B cell (primary cell): ENCODE measurements around the gene GIPR. TPM values are rescaled to one million over a fixed set of nuclear protein-coding genes. Genes with fewer than 3 reads are reported as not detected.

Experiments
- ATAC-seq: fragments of 200-7000 bp; cut with Tn5 transposase; one replicate; pipeline ENCODE4 v1.10.0; 2021; ENCODE audit warnings: low read depth, mild to moderate bottlenecking, moderate number of reproducible peaks, moderate library complexity
- CTCF ChIA-PET: fragments of 350-600 bp; sonication (Branson Sonifier 250); formaldehyde crosslinking; loops from one replicate; lab custom pipeline; 2021; ENCODE audit warnings: antibody characterized with exemption, inconsistent platforms; lab: Charles Lee
- POLR2A ChIA-PET: fragments of 350-600 bp; sonication (Branson Sonifier 250); formaldehyde crosslinking; loops from one replicate; lab custom pipeline; 2021; ENCODE audit warnings: antibody characterized with exemption; lab: Charles Lee
- DNase-seq: peaks from one replicate; pipeline ENCODE4 v3.0.0; 2013
- H2AFZ ChIP-seq: 2 replicates; pipeline ENCODE4 v1.6.1; 2012; ENCODE audit warnings: mild to moderate bottlenecking, low read depth, low read length; ENCODE audit not compliant: insufficient read depth, poor library complexity, severe bottlenecking
- H3K27ac ChIP-seq, 2 donors: 1 replicate in 1 of 2; 2 replicates in 1 of 2; pipeline ENCODE4 v1.5.1; 2012 to 2013; ENCODE audit warnings: low read length in 2 of 2, mild to moderate bottlenecking in 2 of 2, moderate library complexity in 1 of 2
- H3K27me3 ChIP-seq, 4 experiments: fragments of 200-600 bp in 1 of 4; sonication (generic) in 1 of 4; replicated peaks in 1 of 4; 1 replicate in 2 of 4; 2 replicates in 2 of 4; pipeline versions ENCODE4 v1.6.1 to v1.7.0; 2013 to 2016; ENCODE audit warnings: low read length in 3 of 4, mild to moderate bottlenecking in 2 of 4, mixed read lengths in 1 of 4, moderate library complexity in 1 of 4; ENCODE audit not compliant: insufficient read depth in 4 of 4, control insufficient read depth in 3 of 4; ENCODE audit errors: control extremely low read depth in 1 of 4
- H3K36me3 ChIP-seq, 2 experiments: replicated peaks in 1 of 2; 1 replicate in 1 of 2; 2 replicates in 1 of 2; pipeline versions ENCODE4 v1.6.1 to v1.7.1; 2013; ENCODE audit warnings: low read length in 1 of 2; ENCODE audit not compliant: insufficient read depth in 2 of 2, control insufficient read depth in 1 of 2; ENCODE audit errors: control extremely low read depth in 1 of 2, extremely low read depth in 1 of 2
- H3K4me1 ChIP-seq, 2 donors: fragments of 200-600 bp in 1 of 2; sonication (generic) in 1 of 2; 1 replicate in 1 of 2; 2 replicates in 1 of 2; pipeline versions ENCODE4 v1.5.1 to v1.6.1; 2013 to 2017; ENCODE audit warnings: low read length in 2 of 2; ENCODE audit not compliant: control insufficient read depth in 2 of 2, insufficient read depth in 2 of 2
- H3K4me2 ChIP-seq: replicated peaks from 2 replicates; pipeline ENCODE3; 2012; ENCODE audit warnings: mild to moderate bottlenecking, low read depth, low read length; ENCODE audit not compliant: poor library complexity, severe bottlenecking
- H3K4me3 ChIP-seq, 5 experiments: fragments of 200-600 bp in 1 of 5; sonication (generic) in 1 of 5; 1 replicate in 3 of 5; 2 replicates in 2 of 5; pipeline versions ENCODE4 v1.5.1 to v1.7.0; 2011 to 2016; ENCODE audit warnings: low read length in 4 of 5, mild to moderate bottlenecking in 4 of 5, low read depth in 2 of 5, control low read depth in 1 of 5, moderate library complexity in 1 of 5; ENCODE audit not compliant: insufficient read depth in 1 of 5; ENCODE audit errors: control extremely low read depth in 1 of 5, extremely low read depth in 1 of 5
- H3K79me2 ChIP-seq: fragments of 200-600 bp; sonication (generic); one replicate; pipeline ENCODE4 v1.6.0; 2016; ENCODE audit warnings: low read length; ENCODE audit not compliant: control insufficient read depth, insufficient read depth
- H3K9ac ChIP-seq: fragments of 200-600 bp; sonication (generic); 2 replicates; pipeline ENCODE4 v1.6.1; 2017; ENCODE audit warnings: mild to moderate bottlenecking, low read length, moderate library complexity
- H3K9me3 ChIP-seq, 3 donors: one replicate each; pipeline versions ENCODE4 v1.6.1 to v1.7.1; 2013; ENCODE audit warnings: low read length in 2 of 3; ENCODE audit not compliant: control insufficient read depth in 2 of 3, insufficient read depth in 1 of 3; ENCODE audit errors: control extremely low read depth in 1 of 3
- H4K20me1 ChIP-seq: 2 replicates; pipeline ENCODE4 v1.6.0; 2012; ENCODE audit warnings: mild to moderate bottlenecking, low read length; ENCODE audit not compliant: insufficient read depth, control insufficient read depth, poor library complexity, severe bottlenecking
- H3K27ac Mint-ChIP-seq: one replicate; pipeline ENCODE4 v1.8.0; 2021; ENCODE audit warnings: mixed read lengths
- H3K27me3 Mint-ChIP-seq: one replicate; pipeline ENCODE4 v1.8.0; 2021; ENCODE audit warnings: mixed read lengths
- H3K4me1 Mint-ChIP-seq: one replicate; pipeline ENCODE4 v1.8.0; 2021; ENCODE audit warnings: mixed read lengths
- H3K4me3 Mint-ChIP-seq: one replicate; pipeline ENCODE4 v1.8.0; 2021; ENCODE audit warnings: mixed read lengths
- H3K9me3 Mint-ChIP-seq: one replicate; pipeline ENCODE4 v1.8.0; 2022; ENCODE audit warnings: mixed read lengths; ENCODE audit not compliant: insufficient read depth
- CTCF ChIP-seq: fragments of 200-600 bp; IDR thresholded peaks from one replicate; pipeline ENCODE4 v1.8.0; 2022; ENCODE audit warnings: antibody characterized with exemption, mild to moderate bottlenecking
- EZH2 ChIP-seq: IDR thresholded peaks from 2 replicates; pipeline ENCODE4 v1.6.1; 2012; ENCODE audit warnings: borderline replicate concordance, low read depth, mild to moderate bottlenecking, moderate library complexity, low read length; ENCODE audit not compliant: insufficient read depth, poor library complexity, severe bottlenecking
- WGBS: methylation state at CpG from one replicate; pipeline ENCODE4 v1.1.5; 2013; ENCODE audit warnings: missing lambda C conversion rate; ENCODE audit not compliant: insufficient coverage; 5-methylcytosine and 5-hydroxymethylcytosine counted together
- intact Hi-C: fragments of 100-400 bp; cut with micrococcal nuclease; formaldehyde crosslinking; loops from one replicate; pipeline ENCODE4 v1.10.0; 2022
- polyA plus RNA-seq: library from polyadenylated mRNA; depleted of rRNA; stranded (reverse); fragments of >200 nt; gene quantifications from 2 replicates; pipeline ENCODE4 v1.2.3, GENCODE V29; 2012
- total RNA-seq, 2 donors: library from RNA; stranded (reverse); fragments of 120-200 nt in 1 of 2; gene quantifications; 1 replicate in 1 of 2; 2 replicates in 1 of 2; pipeline versions ENCODE4 v1.2.3 to v1.2.4, GENCODE V29; 2013 to 2022

The GIPR gene
- total and polyA plus RNA-seq, 2 donors (not counting 1 experiment from before 2014, with no cell fraction given) = 0.43 to 2.3 TPM

GRCh38 chr19:45636902-45637301 lies 31.1 kb upstream of the GIPR start:
- H3K4me3 Mint-ChIP-seq = no peak overlapping the region
- POLR2A ChIA-PET = no interaction called here

More at GRCh38 chr19:45636902-45637301, 31.1 kb upstream of the GIPR start:
- H3K79me2 ChIP-seq = peaks cover 17% of the 10 kb centered on the region
- H3K4me2 ChIP-seq = no peak overlapping the region
- WGBS = no CpG with 5 or more reads among the region's 2 CpGs
- CTCF ChIA-PET = interaction anchor here (0.6 kb wide), 1 partner anchor 1610 kb away, joined by 3 read pairs; no protein-coding TSS in a partner anchor
- no peak overlapping the region for H3K27ac ChIP-seq
- TF ChIP-seq EZH2 (no peak), CTCF (no peak)
- Mint-ChIP-seq H3K27ac (no peak overlapping the region), H3K4me1 (peaks cover 20% of the 10 kb centered on the region), H3K27me3 (no peaks in the 10 kb centered on the region), H3K9me3 (peaks cover 3% of the 10 kb centered on the region)
- H3K36me3 ChIP-seq = peaks cover 0 to 5% of the 10 kb centered on the region in 2 experiments
- no peaks in the 10 kb centered on the region for H3K27me3 ChIP-seq
- DNase-seq (no peak), ATAC-seq (no peak)
- no peak overlapping the region for H3K9ac ChIP-seq
- H4K20me1 ChIP-seq = no peaks in the 10 kb centered on the region
- peaks cover 0 to 3% (median 0%) of the 10 kb centered on the region in 3 donors for H3K9me3 ChIP-seq
- H3K4me3 ChIP-seq = no peak overlapping the region
- no peak overlapping the region for H2AFZ ChIP-seq
- intact Hi-C loops = no loop called here
- peaks cover 18 to 31% of the 10 kb centered on the region in 2 donors for H3K4me1 ChIP-seq
